Cardiac fibroblast (primary cell): ENCODE measurements around the gene CNPY3.

Experiments
- DNase-seq, 2 donors: peaks; one replicate each; pipeline versions ENCODE4 v3.0.0 to v3.0.0-alpha.2; 2010; ENCODE audit warnings: low read depth in 2 of 2
- H3K4me3 ChIP-seq, 2 donors: replicated peaks in 1 of 2; 1 replicate in 1 of 2; 2 replicates in 1 of 2; pipeline ENCODE4 v1.5.1; 2011; ENCODE audit warnings: low read depth in 2 of 2, low read length in 2 of 2, mild to moderate bottlenecking in 2 of 2, moderate library complexity in 1 of 2
- TF ChIP-seq, protein P1 (sequence below): IDR thresholded peaks from one replicate; pipeline ENCODE4 v1.5.1; 2011; ENCODE audit warnings: low read depth, mild to moderate bottlenecking, low read length, inconsistent platforms

CNPY3 gene

DNA sequence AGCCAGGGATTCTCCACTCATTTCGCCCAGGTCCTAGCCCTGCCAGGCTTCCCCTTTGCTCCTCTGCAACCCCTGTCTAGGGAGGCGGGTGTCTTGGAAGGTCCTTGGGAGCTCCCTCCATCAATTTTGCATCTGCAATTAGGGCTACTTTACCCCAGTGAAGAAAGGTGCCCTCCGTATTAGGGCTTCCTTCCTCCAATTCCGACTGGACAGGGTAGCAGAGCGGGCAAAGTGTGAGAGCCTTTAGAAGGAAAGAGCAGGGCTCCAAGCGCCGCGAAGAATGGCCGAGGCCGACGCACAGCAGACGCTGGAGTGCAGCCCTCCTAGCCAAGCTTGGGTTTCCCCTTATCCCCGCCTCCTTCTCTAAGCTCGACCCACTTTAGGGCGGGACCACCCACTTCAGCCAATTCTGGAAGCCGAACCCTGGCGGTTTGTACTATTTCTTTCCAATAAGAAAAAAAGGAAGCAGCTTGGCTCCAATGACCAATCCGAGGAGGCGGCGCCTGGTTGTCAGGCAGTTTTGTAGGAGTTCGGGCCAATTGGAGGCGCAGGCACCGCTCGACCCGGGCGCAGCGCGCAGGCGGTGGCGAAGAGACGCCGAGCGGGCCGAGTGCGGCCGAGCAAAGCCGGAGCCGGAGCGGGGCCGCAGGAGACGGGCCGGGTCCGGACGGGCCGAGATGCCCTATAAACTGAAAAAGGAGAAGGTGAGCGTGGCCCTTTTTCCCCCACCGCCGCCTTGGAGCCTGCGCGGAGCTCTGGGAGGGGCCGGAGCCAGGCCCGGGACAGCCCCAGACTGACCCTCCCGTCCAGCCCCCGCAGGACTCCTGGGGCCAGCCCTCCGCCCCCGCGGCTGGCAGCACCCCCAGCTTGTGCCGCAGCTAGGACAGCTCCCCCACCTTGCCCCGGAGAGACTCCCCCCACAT lies 55.0 kb downstream of the CNPY3 start, which contains the start of gene PPP2R5D:
TSS of gene PPP2R5D (plus strand) at position 570 of the 923 bp plus-strand sequence. CDS start at position 678, 108 bp downstream.
- TF ChIP-seq, protein P1, sequence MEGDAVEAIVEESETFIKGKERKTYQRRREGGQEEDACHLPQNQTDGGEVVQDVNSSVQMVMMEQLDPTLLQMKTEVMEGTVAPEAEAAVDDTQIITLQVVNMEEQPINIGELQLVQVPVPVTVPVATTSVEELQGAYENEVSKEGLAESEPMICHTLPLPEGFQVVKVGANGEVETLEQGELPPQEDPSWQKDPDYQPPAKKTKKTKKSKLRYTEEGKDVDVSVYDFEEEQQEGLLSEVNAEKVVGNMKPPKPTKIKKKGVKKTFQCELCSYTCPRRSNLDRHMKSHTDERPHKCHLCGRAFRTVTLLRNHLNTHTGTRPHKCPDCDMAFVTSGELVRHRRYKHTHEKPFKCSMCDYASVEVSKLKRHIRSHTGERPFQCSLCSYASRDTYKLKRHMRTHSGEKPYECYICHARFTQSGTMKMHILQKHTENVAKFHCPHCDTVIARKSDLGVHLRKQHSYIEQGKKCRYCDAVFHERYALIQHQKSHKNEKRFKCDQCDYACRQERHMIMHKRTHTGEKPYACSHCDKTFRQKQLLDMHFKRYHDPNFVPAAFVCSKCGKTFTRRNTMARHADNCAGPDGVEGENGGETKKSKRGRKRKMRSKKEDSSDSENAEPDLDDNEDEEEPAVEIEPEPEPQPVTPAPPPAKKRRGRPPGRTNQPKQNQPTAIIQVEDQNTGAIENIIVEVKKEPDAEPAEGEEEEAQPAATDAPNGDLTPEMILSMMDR, result no peak
- peak within 1 kb of the TSS; percentile 72 to 82 for H3K4me3 ChIP-seq
- peak; percentile 99 for DNase-seq

DNA sequence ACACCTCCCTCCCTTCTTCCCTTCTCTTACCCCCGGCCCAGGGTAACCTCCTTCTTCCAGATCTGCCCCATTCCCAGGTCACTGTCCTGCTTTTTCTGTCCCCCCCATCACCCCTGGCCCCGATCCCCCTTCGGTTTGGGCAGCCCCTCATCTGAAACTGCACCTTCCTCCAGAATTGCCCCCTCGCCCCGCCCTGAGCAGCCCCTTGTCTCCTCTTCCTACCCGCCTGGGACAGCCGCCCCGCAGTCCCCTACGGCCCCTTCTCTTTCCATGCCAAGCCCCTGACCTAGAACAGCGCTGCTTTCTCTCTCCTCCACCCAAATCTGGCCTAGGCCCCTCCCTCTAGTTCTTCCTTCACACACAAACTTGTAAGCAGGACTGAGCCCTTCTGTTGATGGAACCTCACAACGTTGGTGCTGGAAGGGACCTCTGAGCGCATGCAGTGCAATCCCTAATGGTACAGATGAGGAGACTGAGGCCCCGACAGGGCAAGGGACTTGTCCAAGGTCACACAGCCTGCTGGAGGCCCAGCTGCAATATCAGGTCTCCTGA lies 55.7 kb downstream of the CNPY3 start:
- peak overlapping the region; percentile 72 to 82 for H3K4me3 ChIP-seq
- peak; percentile 14 to 35 for DNase-seq

DNA sequence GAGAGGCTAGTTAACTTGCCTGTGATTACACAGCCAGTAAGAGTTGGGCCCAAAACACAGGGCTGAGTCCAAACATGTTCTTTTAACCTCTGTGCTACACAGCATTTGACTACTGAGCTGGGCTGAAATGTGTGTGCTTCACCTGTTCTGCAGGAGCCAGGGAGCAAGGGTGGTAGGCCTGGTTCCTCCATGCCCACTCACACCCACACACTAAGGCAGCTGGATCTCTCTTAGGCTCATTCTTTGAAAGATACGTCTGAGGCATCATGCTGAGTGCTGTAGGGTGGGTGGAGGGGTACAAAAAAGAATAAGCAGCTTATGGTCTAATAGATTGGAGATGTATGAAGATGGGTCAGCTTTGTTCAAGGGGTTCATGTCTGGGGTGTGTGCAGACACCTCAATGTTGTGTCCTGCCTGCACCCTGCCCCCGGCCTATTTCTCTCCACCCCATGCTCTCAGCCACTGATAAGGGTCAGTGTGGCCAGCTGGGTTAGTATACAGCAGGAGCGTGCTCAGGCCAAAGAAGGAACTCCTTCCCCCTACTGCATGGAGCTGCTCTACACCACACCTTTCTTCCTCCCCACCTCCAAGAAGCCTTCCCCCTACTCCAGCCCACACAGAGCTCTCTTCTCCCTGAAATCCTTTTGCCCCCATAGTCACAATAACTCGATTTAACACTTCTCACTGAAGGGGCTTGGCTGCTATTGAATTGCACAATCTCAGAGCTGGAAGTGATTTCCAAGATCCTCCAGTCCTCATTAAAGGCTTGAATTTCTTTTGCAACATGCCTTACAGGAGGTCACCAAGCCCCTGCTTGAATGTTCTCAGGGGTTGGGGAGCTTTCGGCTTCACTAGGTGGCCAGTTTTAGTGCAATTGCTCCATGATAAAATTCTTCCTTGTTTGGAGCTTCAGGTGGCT lies 58.5 kb downstream of the CNPY3 start:
- TF ChIP-seq, protein P1, result no peak
- H3K4me3 ChIP-seq, result no peak overlapping the region
- DNase-seq, result peak in 1 of 2 donors; percentile 21

More for the DNA sequence above, 55.7 kb downstream of the CNPY3 start:
- TF ChIP-seq, protein P1, result no peak

DNA sequence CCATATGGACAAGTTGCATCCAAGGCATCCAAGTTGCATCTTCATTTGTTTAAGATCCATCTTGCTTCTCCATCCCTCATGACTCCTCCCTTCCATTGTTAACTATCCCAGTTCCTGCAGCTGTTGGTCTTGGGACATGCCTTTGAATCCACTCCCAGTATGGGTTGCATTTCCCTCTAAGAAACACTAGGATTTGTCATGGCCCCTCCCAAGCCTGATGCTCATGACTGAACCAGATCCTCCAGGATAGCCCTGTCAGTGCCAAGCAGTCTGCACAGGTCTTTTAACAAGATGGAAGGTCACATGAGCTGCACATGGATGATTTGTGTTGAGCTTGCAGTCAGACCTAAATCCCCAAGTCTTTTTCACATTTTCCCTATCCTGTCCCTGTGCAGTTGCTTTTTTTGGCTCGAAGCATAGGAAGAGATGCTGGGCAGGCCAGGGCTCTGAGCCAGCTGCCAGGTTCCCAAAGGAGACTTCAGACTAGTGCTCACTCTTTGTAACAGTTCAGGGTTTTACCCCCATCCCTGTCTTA lies 59.3 kb downstream of the CNPY3 start:
- H3K4me3 ChIP-seq, result no peak overlapping the region
- TF ChIP-seq, protein P1, result no peak
- peak; percentile 63 to 67 for DNase-seq
